H9 (cell line): ENCODE data around the gene BMPR2. TPM values are rescaled to one million over a fixed set of nuclear protein-coding genes. Genes with fewer than 3 reads are reported as not detected.

ENCODE experiments used
- DNase-seq: peaks from one replicate; pipeline ENCODE4 v3.0.0-alpha.2; 2017
- H2AFZ ChIP-seq: one replicate; pipeline ENCODE4 v1.6.1; 2013; ENCODE audit warnings: mild to moderate bottlenecking, low read length, control low read depth, moderate library complexity
- H2AK5ac ChIP-seq: 2 replicates; pipeline ENCODE4 v1.6.1; 2013; ENCODE audit warnings: low read length, control low read depth, mixed read lengths; ENCODE audit not compliant: insufficient read length
- H2BK120ac ChIP-seq: one replicate; pipeline ENCODE4 v1.6.1; 2013; ENCODE audit warnings: low read depth, mild to moderate bottlenecking, low read length, control low read depth, inconsistent platforms; ENCODE audit not compliant: poor library complexity, severe bottlenecking
- H2BK12ac ChIP-seq: 2 replicates; pipeline ENCODE4 v1.6.1; 2013; ENCODE audit warnings: low read length, control low read depth, mixed read lengths, low read depth; ENCODE audit not compliant: insufficient read length
- H2BK15ac ChIP-seq: 2 replicates; pipeline ENCODE4 v1.6.1; 2013; ENCODE audit warnings: low read depth, low read length, control low read depth
- H2BK20ac ChIP-seq: one replicate; pipeline ENCODE4 v1.6.1; 2013; ENCODE audit warnings: low read depth, mild to moderate bottlenecking, low read length, control low read depth, inconsistent platforms; ENCODE audit not compliant: poor library complexity, severe bottlenecking
- H2BK5ac ChIP-seq: 2 replicates; pipeline ENCODE4 v1.6.1; 2013; ENCODE audit warnings: low read length, control low read depth, mixed read lengths; ENCODE audit not compliant: insufficient read length
- H3K14ac ChIP-seq: 2 replicates; pipeline ENCODE4 v1.6.1; 2013; ENCODE audit warnings: low read length, control low read depth; ENCODE audit not compliant: insufficient read depth
- H3K18ac ChIP-seq: 2 replicates; pipeline ENCODE4 v1.6.1; 2013; ENCODE audit warnings: low read depth, mild to moderate bottlenecking, mixed read lengths, low read length, control low read depth; ENCODE audit not compliant: insufficient read length
- H3K23ac ChIP-seq: 2 replicates; pipeline ENCODE4 v1.6.1; 2013; ENCODE audit warnings: low read length, control low read depth, mixed read lengths, low read depth; ENCODE audit not compliant: insufficient read length
- H3K23me2 ChIP-seq: 2 replicates; pipeline ENCODE4 v1.6.1; 2013; ENCODE audit warnings: low read depth, mild to moderate bottlenecking, mixed read lengths, low read length, control low read depth; ENCODE audit not compliant: insufficient read length, poor library complexity, severe bottlenecking
- H3K27ac ChIP-seq: 2 replicates; pipeline ENCODE4 v1.5.1; 2013; ENCODE audit warnings: low read length, control low read depth, mixed read lengths, low read depth; ENCODE audit not compliant: insufficient read length
- H3K27me3 ChIP-seq: 2 replicates; pipeline ENCODE4 v1.6.1; 2013; ENCODE audit warnings: low read length, control low read depth, inconsistent platforms; ENCODE audit not compliant: insufficient read depth
- H3K4ac ChIP-seq: 2 replicates; pipeline ENCODE4 v1.6.1; 2013; ENCODE audit warnings: low read depth, mild to moderate bottlenecking, control low read depth, inconsistent platforms, low read length, moderate library complexity
- H3K4me1 ChIP-seq: 2 replicates; pipeline ENCODE4 v1.6.1; 2013; ENCODE audit warnings: low read length, control low read depth, inconsistent platforms; ENCODE audit not compliant: insufficient read depth
- H3K4me2 ChIP-seq: 2 replicates; pipeline ENCODE4 v1.6.1; 2013; ENCODE audit warnings: low read length, control low read depth, mixed read lengths; ENCODE audit not compliant: insufficient read length, insufficient read depth
- H3K56ac ChIP-seq: 2 replicates; pipeline ENCODE4 v1.6.1; 2013; ENCODE audit warnings: low read depth, mild to moderate bottlenecking, mixed read lengths, low read length, control low read depth; ENCODE audit not compliant: insufficient read length
- H3K79me1 ChIP-seq: 2 replicates; pipeline ENCODE4 v1.6.1; 2013; ENCODE audit warnings: low read depth, mild to moderate bottlenecking, moderate library complexity, low read length, control low read depth, inconsistent platforms; ENCODE audit not compliant: insufficient read depth, poor library complexity, severe bottlenecking
- H3K79me2 ChIP-seq: 2 replicates; pipeline ENCODE4 v1.6.1; 2013; ENCODE audit warnings: low read length, control low read depth, inconsistent platforms; ENCODE audit not compliant: insufficient read depth
- H3K9ac ChIP-seq: 2 replicates; pipeline ENCODE4 v1.6.1; 2013; ENCODE audit warnings: low read length, control low read depth, mixed read lengths; ENCODE audit not compliant: insufficient read length; ENCODE audit errors: extremely low read depth
- H3K9me3 ChIP-seq: one replicate; pipeline ENCODE4 v1.6.1; 2013; ENCODE audit warnings: low read depth, low read length, inconsistent platforms; ENCODE audit not compliant: control insufficient read depth
- H3T11ph ChIP-seq: one replicate; pipeline ENCODE4 v1.6.1; 2013; ENCODE audit warnings: mild to moderate bottlenecking, low read length, control low read depth, inconsistent platforms
- H4K20me1 ChIP-seq: one replicate; pipeline ENCODE4 v1.6.1; 2013; ENCODE audit not compliant: control insufficient read depth, insufficient read length, insufficient read depth
- H4K5ac ChIP-seq: 2 replicates; pipeline ENCODE4 v1.6.1; 2013; ENCODE audit warnings: low read depth, mild to moderate bottlenecking, mixed read lengths, low read length, control low read depth; ENCODE audit not compliant: insufficient read length
- H4K8ac ChIP-seq: replicated peaks from 2 replicates; pipeline ENCODE4 v1.6.1; 2013; ENCODE audit warnings: low read length, control low read depth, mixed read lengths, low read depth; ENCODE audit not compliant: insufficient read length
- H4K91ac ChIP-seq: 2 replicates; pipeline ENCODE4 v1.6.1; 2013; ENCODE audit warnings: low read depth, mild to moderate bottlenecking, moderate library complexity, mixed read lengths, low read length, control low read depth; ENCODE audit not compliant: insufficient read length
- H3K27ac Mint-ChIP-seq, 3 experiments: 2 replicates in 2 of 3; 3 replicates in 1 of 3; pipeline ENCODE4 v1.8.0; 2020 to 2021; ENCODE audit warnings: mixed read lengths in 3 of 3, mild to moderate bottlenecking in 1 of 3, moderate library complexity in 1 of 3
- H3K27me3 Mint-ChIP-seq: 2 replicates; pipeline ENCODE4 v1.8.0; 2021; ENCODE audit warnings: low read depth, mild to moderate bottlenecking, moderate library complexity, mixed read lengths
- H3K36me3 Mint-ChIP-seq, 3 experiments: 2 replicates in 2 of 3; 3 replicates in 1 of 3; pipeline ENCODE4 v1.8.0; 2020 to 2021; ENCODE audit warnings: low read depth in 3 of 3, mixed read lengths in 3 of 3; ENCODE audit not compliant: insufficient read depth in 1 of 3
- H3K4me1 Mint-ChIP-seq, 2 experiments: 2 replicates each; pipeline ENCODE4 v1.8.0; 2020; ENCODE audit warnings: mixed read lengths in 2 of 2
- H3K4me3 Mint-ChIP-seq, 2 experiments: 2 replicates in 1 of 2; 3 replicates in 1 of 2; pipeline ENCODE4 v1.8.0; 2020 to 2021; ENCODE audit warnings: mild to moderate bottlenecking in 2 of 2, mixed read lengths in 2 of 2, moderate library complexity in 1 of 2
- H3K9me3 Mint-ChIP-seq, 2 experiments: 2 replicates in 1 of 2; 3 replicates in 1 of 2; pipeline ENCODE4 v1.8.0; 2020; ENCODE audit warnings: mild to moderate bottlenecking in 2 of 2, mixed read lengths in 2 of 2, moderate library complexity in 1 of 2
- CTCF ChIP-seq: fragments of 200-600 bp; sonication (generic); conservative IDR thresholded peaks from 3 replicates; pipeline ENCODE4 v1.8.0; 2021; ENCODE audit warnings: antibody characterized with exemption, mild to moderate bottlenecking
- WGBS: extraction: QIAGEN DNeasy Blood & Tissue Kit; methylation state at CpG from one replicate; pipeline ENCODE4 v1.1.7; 2013; ENCODE audit warnings: missing lambda C conversion rate, low lambda C conversion rate, mixed read lengths; ENCODE audit not compliant: insufficient read length; ENCODE audit errors: extremely low coverage; 5-methylcytosine and 5-hydroxymethylcytosine counted together
- total RNA-seq: library from RNA; stranded (reverse); gene quantifications from 2 replicates; pipeline ENCODE4 v1.2.1, GENCODE V29; 2021

BMPR2 gene
- total RNA-seq, 1 experiment from 2014 or later: 17.3 TPM

GRCh38 chr2:202542142-202542541 is 166.0 kb downstream of the BMPR2 start:
- no peak overlapping the region for H3K27ac ChIP-seq
- no peak overlapping the region for H2AFZ ChIP-seq
- H2BK120ac ChIP-seq: no peak overlapping the region
- no peak overlapping the region for H2BK12ac ChIP-seq
- no peaks in the 10 kb centered on the region for H3K27me3 ChIP-seq
- H4K8ac ChIP-seq: no peak overlapping the region
- H3K18ac ChIP-seq: no peak overlapping the region
- H4K5ac ChIP-seq: no peak overlapping the region
- H3K23me2 ChIP-seq: no peaks in the 10 kb centered on the region
- peaks cover 0 to 9% (median 0%) of the 10 kb centered on the region in 3 experiments; a peak in 2 of 7 replicates for H3K36me3 Mint-ChIP-seq
- H3K56ac ChIP-seq: no peak overlapping the region
- no peaks in the 10 kb centered on the region for H3K27me3 Mint-ChIP-seq
- no peak overlapping the region for H3K9ac ChIP-seq
- no peak overlapping the region for H2BK20ac ChIP-seq
- no peak overlapping the region for H3K4me2 ChIP-seq
- H3K4me3 Mint-ChIP-seq: no peak overlapping the region
- no peak for DNase-seq
- no peak overlapping the region for H3K27ac Mint-ChIP-seq
- TF ChIP-seq CTCF: no peak
- no peaks in the 10 kb centered on the region for H3K79me1 ChIP-seq
- no peaks in the 10 kb centered on the region for H4K20me1 ChIP-seq
- H4K91ac ChIP-seq: no peak overlapping the region
- no peak overlapping the region for H3T11ph ChIP-seq
- H3K4me1 Mint-ChIP-seq: peaks cover 5 to 19% of the 10 kb centered on the region in 2 experiments
- no peaks in the 10 kb centered on the region for H3K9me3 Mint-ChIP-seq
- H3K79me2 ChIP-seq: no peaks in the 10 kb centered on the region
- no peak overlapping the region for H2BK15ac ChIP-seq
- H3K9me3 ChIP-seq: no peaks in the 10 kb centered on the region
- no peak overlapping the region for H2AK5ac ChIP-seq
- no peak overlapping the region for H3K23ac ChIP-seq
- H3K4me1 ChIP-seq: no peaks in the 10 kb centered on the region
- WGBS: 100% methylated on average over 1 of the region's 3 CpGs
- no peak overlapping the region for H3K14ac ChIP-seq
- H3K4ac ChIP-seq: no peak overlapping the region
- no peak overlapping the region for H2BK5ac ChIP-seq
